DOHH2 (cell line): Measurements from ENCODE around the gene PGAM1.

ENCODE experiments used
- CTCF ChIP-seq: fragments of 200-600 bp; sonication (generic); IDR thresholded peaks from one replicate; pipeline ENCODE4 v1.5.1; 2014; ENCODE audit warnings: antibody characterized with exemption, mild to moderate bottlenecking, low read depth, low read length; ENCODE audit not compliant: poor library complexity, severe bottlenecking
- EZH2phosphoT487 ChIP-seq: fragments of 200-600 bp; sonication (generic); IDR thresholded peaks from 2 replicates; pipeline ENCODE4 v1.6.1; 2017; ENCODE audit warnings: borderline replicate concordance, mild to moderate bottlenecking, antibody characterized with exemption, low read length, moderate library complexity, mixed read lengths

GRCh38 chr10:97412891-97413304, 13.1 kb upstream of the PGAM1 start:
- TF ChIP-seq CTCF (no peak), EZH2phosphoT487 (no peak)
